GM18508 (cell line): Measurements from ENCODE around the gene MYORG.
"Not testable (repeated sequence)": the region's sequence is repeated elsewhere in the genome, so short reads cannot be mapped to it uniquely, and the experiment has no call there.

Experiments used
- ATAC-seq: cut with Tn5 transposase; IDR thresholded peaks from one replicate; pipeline ENCODE4 v1.9.1; 2021; ENCODE audit warnings: moderate number of reproducible peaks; ENCODE audit not compliant: insufficient read depth, unreplicated experiment

MYORG gene

GRCh38 chr9:34338079-34338478 is 38.6 kb downstream of the MYORG start:
- ATAC-seq: not testable (repeated sequence)

- no peak for ATAC-seq
These were observed 39.3 kb downstream of the MYORG start for GRCh38 chr9:34337403-34337802.

- ATAC-seq: no peak
These were observed 41.3 kb downstream of the MYORG start for GRCh38 chr9:34335376-34335775.

GRCh38 chr9:34334916-34335315 is 41.8 kb downstream of the MYORG start:
- ATAC-seq: no peak

- no peak for ATAC-seq
These were observed 42.3 kb downstream of the MYORG start for GRCh38 chr9:34334337-34334824.

- no peak for ATAC-seq
These were observed 42.9 kb downstream of the MYORG start for GRCh38 chr9:34333836-34334235.

GRCh38 chr9:34332076-34332964 is 44.4 kb downstream of the MYORG start:
- ATAC-seq: no peak

GRCh38 chr9:34331196-34331595 is 45.5 kb downstream of the MYORG start:
- ATAC-seq: no peak

GRCh38 chr9:34328987-34329832 is 47.5 kb downstream of the MYORG start, which contains the start of the genes KIF24 and NUDT2:
TSS of gene KIF24 (minus strand) at chr9:34329268. CDS start at chr9:34311346, 17,922 bp downstream.
TSS of gene NUDT2 (plus strand) at chr9:34329569. CDS start at chr9:34339040, 9,471 bp downstream.
- peak; percentile 84 for ATAC-seq

- ATAC-seq: peak; percentile 1
These were observed 48.2 kb downstream of the MYORG start for GRCh38 chr9:34328500-34328986.

- ATAC-seq: no peak
These were observed 50.0 kb downstream of the MYORG start for GRCh38 chr9:34326690-34327089.

- ATAC-seq: no peak
These were observed 53.7 kb downstream of the MYORG start for GRCh38 chr9:34322899-34323591.

GRCh38 chr9:34321451-34321850 is 55.2 kb downstream of the MYORG start:
- ATAC-seq: no peak

GRCh38 chr9:34318163-34318790 is 58.4 kb downstream of the MYORG start:
- ATAC-seq: no peak

- ATAC-seq: no peak
These were observed 59.3 kb downstream of the MYORG start for GRCh38 chr9:34317436-34317835.
